ENCODE results near the gene KIF6. TPM values are rescaled to one million over a fixed set of nuclear protein-coding genes. Genes with fewer than 3 reads are reported as not detected.
"Not testable (repeated sequence)": the region's sequence is repeated elsewhere in the genome, so short reads cannot be mapped to it uniquely, and the experiment has no call there.

The KIF6 gene
- total RNA-seq, 1 experiment from 2014 or later = not detected

GRCh38 chr6:39515006-39515405, 210.2 kb downstream of the KIF6 start:
- ATAC-seq (no peak), DNase-seq (ENCODE audit: low read depth, low spot score) (no peak)
- H3K36me3 ChIP-seq (ENCODE audit: control insufficient read depth, insufficient read depth, low read length) = no peaks in the 10 kb centered on the region
- no peaks in the 10 kb centered on the region for H3K9me3 ChIP-seq (ENCODE audit: control insufficient read depth, insufficient read depth, low read depth, low read length)
- POLR2A ChIA-PET = no interaction called here
- in situ Hi-C loops (cut with HindIII; ENCODE audit: low pct_unique_long_range_greater_than_20kb, low sequenced_read_pairs) (no loop called here), intact Hi-C loops (cut with micrococcal nuclease; ENCODE audit: unreplicated experiment) (no loop called here)
- no peaks in the 10 kb centered on the region for H3K4me1 ChIP-seq (ENCODE audit: control insufficient read depth, insufficient read depth, low read length)
- no peak for TF ChIP-seq POLR2AphosphoS5 (IDR thresholded peaks at IDR 0.05; ENCODE audit: low read depth, low read length)
- TF ChIP-seq, protein P1, sequence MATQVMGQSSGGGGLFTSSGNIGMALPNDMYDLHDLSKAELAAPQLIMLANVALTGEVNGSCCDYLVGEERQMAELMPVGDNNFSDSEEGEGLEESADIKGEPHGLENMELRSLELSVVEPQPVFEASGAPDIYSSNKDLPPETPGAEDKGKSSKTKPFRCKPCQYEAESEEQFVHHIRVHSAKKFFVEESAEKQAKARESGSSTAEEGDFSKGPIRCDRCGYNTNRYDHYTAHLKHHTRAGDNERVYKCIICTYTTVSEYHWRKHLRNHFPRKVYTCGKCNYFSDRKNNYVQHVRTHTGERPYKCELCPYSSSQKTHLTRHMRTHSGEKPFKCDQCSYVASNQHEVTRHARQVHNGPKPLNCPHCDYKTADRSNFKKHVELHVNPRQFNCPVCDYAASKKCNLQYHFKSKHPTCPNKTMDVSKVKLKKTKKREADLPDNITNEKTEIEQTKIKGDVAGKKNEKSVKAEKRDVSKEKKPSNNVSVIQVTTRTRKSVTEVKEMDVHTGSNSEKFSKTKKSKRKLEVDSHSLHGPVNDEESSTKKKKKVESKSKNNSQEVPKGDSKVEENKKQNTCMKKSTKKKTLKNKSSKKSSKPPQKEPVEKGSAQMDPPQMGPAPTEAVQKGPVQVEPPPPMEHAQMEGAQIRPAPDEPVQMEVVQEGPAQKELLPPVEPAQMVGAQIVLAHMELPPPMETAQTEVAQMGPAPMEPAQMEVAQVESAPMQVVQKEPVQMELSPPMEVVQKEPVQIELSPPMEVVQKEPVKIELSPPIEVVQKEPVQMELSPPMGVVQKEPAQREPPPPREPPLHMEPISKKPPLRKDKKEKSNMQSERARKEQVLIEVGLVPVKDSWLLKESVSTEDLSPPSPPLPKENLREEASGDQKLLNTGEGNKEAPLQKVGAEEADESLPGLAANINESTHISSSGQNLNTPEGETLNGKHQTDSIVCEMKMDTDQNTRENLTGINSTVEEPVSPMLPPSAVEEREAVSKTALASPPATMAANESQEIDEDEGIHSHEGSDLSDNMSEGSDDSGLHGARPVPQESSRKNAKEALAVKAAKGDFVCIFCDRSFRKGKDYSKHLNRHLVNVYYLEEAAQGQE (IDR thresholded peaks at IDR 0.05; ENCODE audit: insufficient read depth in 1 of 2, low read depth in 2 of 2, low read length in 1 of 2) = no peak
- TF ChIP-seq CTCF (IDR thresholded peaks at IDR 0.05) = no peak
- no peak for TF ChIP-seq TCF7L2 (IDR thresholded peaks at IDR 0.05; ENCODE audit: low read depth, low read length)
- TF ChIP-seq SIN3A (IDR thresholded peaks at IDR 0.05; ENCODE audit: borderline replicate concordance, insufficient read depth, low read depth, low read length) = no peak
- H3K27me3 ChIP-seq (ENCODE audit: control insufficient read depth, insufficient read depth, low read length) = no peaks in the 10 kb centered on the region
- no peak overlapping the region for H3K4me3 ChIP-seq (ENCODE audit: low read depth in 2 of 2, low read length in 2 of 2)
- no TSS peak for BruUV-seq (replicated peaks)
- no peak overlapping the region for H3K27ac ChIP-seq (ENCODE audit: low read length)
- CTCF ChIA-PET = no interaction called here

DNA sequence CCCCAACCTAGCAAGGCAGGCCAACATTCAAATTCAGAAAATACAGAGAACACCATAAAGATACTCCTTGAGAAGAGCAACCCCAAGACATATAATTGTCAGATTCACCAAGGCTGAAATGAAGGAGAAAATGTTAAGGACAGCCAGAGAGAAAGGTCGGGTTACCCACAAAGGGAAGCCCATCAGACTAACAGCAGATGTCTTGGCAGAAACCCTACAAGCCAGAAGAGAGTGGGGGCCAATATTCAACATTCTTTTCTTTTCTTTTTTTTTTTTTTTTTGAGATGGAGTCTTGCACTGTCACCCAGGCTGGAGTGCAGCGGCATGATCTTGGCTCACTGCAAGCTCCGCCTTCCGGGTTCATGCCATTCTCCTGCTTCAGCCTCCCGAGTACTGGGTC, 215.4 kb downstream of the KIF6 start:
- H3K4me1 ChIP-seq (ENCODE audit: control insufficient read depth, insufficient read depth, low read length); CTCF ChIA-PET; H3K27me3 ChIP-seq (ENCODE audit: control insufficient read depth, insufficient read depth, low read length); H3K4me3 ChIP-seq (ENCODE audit: low read depth in 2 of 2, low read length in 2 of 2); in situ Hi-C loops (cut with HindIII; ENCODE audit: low pct_unique_long_range_greater_than_20kb, low sequenced_read_pairs); ATAC-seq; intact Hi-C loops (cut with micrococcal nuclease; ENCODE audit: unreplicated experiment); BruUV-seq (replicated peaks); POLR2A ChIA-PET; DNase-seq (ENCODE audit: low read depth, low spot score); H3K9me3 ChIP-seq (ENCODE audit: control insufficient read depth, insufficient read depth, low read depth, low read length); H3K27ac ChIP-seq (ENCODE audit: low read length); H3K36me3 ChIP-seq (ENCODE audit: control insufficient read depth, insufficient read depth, low read length): not testable (repeated sequence)

GRCh38 chr6:39508515-39508914, 216.7 kb downstream of the KIF6 start:
- no peak overlapping the region for H3K27ac ChIP-seq (ENCODE audit: low read length)
- ATAC-seq (no peak), DNase-seq (ENCODE audit: low read depth, low spot score) (no peak)
- H3K9me3 ChIP-seq (ENCODE audit: control insufficient read depth, insufficient read depth, low read depth, low read length) = no peaks in the 10 kb centered on the region
- ChIA-PET POLR2A (no interaction called here), CTCF (no interaction called here)
- no peaks in the 10 kb centered on the region for H3K36me3 ChIP-seq (ENCODE audit: control insufficient read depth, insufficient read depth, low read length)
- in situ Hi-C loops (cut with HindIII; ENCODE audit: low pct_unique_long_range_greater_than_20kb, low sequenced_read_pairs) = no loop called here
- no TSS peak for BruUV-seq (replicated peaks)
- intact Hi-C loops (cut with micrococcal nuclease; ENCODE audit: unreplicated experiment) = no loop called here
- no peaks in the 10 kb centered on the region for H3K27me3 ChIP-seq (ENCODE audit: control insufficient read depth, insufficient read depth, low read length)
- H3K4me1 ChIP-seq (ENCODE audit: control insufficient read depth, insufficient read depth, low read length) = no peaks in the 10 kb centered on the region
- TF ChIP-seq TCF7L2 (IDR thresholded peaks at IDR 0.05; ENCODE audit: low read depth, low read length) (no peak), SIN3A (IDR thresholded peaks at IDR 0.05; ENCODE audit: borderline replicate concordance, insufficient read depth, low read depth, low read length) (no peak), CTCF (IDR thresholded peaks at IDR 0.05) (no peak), POLR2AphosphoS5 (IDR thresholded peaks at IDR 0.05; ENCODE audit: low read depth, low read length) (no peak)
- TF ChIP-seq, protein P1 (IDR thresholded peaks at IDR 0.05; ENCODE audit: insufficient read depth in 1 of 2, low read depth in 2 of 2, low read length in 1 of 2) = no peak
- no peak overlapping the region for H3K4me3 ChIP-seq (ENCODE audit: low read depth in 2 of 2, low read length in 2 of 2)

Measured in Panc1 (cell line).